Transverse colon (tissue), 3 donors: ENCODE results near the gene RHBDD3.

Experiments used
- CTCF ChIP-seq, 5 experiments: fragments of 200-600 bp in 3 of 5; fragments of 450-650 bp in 2 of 5; sonication (generic) in 3 of 5; IDR thresholded peaks; 1 replicate in 2 of 5; 2 replicates in 3 of 5; pipeline ENCODE4 v1.5.1; 2016 to 2017; ENCODE audit warnings: antibody characterized with exemption in 5 of 5, inconsistent platforms in 3 of 5, mild to moderate bottlenecking in 2 of 5, moderate library complexity in 1 of 5
- POLR2A ChIP-seq: fragments of 450-650 bp; IDR thresholded peaks from one replicate; pipeline ENCODE4 v1.6.1; 2016; ENCODE audit warnings: antibody characterized with exemption, mild to moderate bottlenecking, moderate library complexity

- TF ChIP-seq POLR2A = no peak
- TF ChIP-seq CTCF (IDR thresholded peaks at IDR 0.05) = no peak
Measured at GRCh38 chr22:29265305-29265704, 2.5 kb downstream of the RHBDD3 start.
